HG02973 (cell line): ENCODE data around the gene CALM1.
A peak's percentile ranks its signal among the peaks of the same experiment; 100 is the strongest.
"Not testable (repeated sequence)": the region's sequence is repeated elsewhere in the genome, so short reads cannot be mapped to it uniquely, and the experiment has no call there.

Source experiments
- ATAC-seq: cut with Tn5 transposase; IDR thresholded peaks from one replicate; pipeline ENCODE4 v1.9.1; 2021; ENCODE audit warnings: moderate library complexity; ENCODE audit not compliant: unreplicated experiment

CALM1 gene

DNA sequence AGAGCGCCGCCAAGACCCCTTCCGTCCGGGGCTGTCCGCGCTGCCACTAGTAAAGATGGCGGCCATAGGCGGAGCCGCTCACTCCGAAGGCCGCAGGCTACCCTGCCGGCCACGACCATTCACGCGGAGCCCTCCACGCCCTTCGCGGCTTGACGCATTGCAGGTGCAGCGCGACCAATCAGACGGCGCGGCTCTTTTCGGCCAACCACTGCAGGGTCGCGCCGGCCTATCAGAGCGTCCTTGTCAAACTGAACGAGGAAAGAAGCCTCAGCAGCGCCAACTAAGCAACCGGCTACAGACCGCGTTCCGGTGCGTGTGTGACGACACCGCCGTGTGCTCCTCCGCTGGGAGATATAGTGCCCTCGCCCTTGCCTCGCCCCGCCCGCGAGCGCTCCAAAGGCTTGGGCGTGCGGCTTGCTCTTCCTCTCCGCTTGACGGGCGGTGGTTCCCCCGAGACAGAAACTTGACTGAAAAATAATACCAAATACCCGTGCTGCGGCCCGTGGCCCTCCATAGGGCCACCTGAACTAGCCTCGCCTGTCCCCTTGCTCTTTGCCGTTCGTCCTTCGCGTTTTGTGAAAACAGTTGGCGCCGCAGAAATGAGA lies 13.6 kb upstream of the CALM1 start:
- peak; percentile 90 for ATAC-seq

DNA sequence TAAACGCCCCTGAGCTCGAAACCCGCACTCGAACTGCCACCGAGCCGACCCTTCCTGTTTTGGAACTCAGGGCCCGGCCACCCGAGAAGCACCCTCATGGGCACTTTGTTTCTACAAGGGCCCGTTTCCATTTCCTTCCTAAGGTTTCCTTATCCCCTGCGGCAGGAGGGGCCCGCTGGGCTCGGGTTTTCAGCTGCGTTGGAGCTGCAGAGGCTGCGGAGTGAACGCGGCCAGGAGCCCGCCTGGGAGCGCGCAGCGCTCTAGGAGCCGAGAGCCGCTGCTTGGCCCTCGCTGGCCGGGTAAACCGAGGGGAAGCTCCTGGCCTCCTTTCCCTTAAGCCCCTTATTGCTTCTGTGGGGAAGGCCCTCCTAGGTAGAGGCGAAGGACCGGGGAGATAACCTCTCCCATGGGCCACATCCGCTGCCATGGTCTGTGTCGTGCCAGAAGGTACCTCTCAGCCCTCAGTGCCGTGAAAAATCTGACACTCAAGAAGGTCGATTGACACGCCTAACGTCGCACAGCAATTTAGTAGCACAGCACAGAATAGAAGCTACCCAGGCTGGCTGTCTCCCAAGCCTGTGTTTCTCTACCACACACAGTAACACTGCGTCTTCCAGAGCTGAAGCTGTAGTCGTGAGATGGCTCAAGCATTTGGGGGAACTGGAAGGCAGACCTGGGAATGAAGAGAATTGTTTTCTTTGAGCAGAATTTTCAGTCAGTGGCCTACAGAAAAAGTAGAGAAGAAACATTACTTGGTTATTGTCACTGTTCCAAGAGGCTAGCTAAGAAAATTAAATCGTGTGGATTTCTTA lies 12.9 kb upstream of the CALM1 start:
- peak; percentile 24 for ATAC-seq

DNA sequence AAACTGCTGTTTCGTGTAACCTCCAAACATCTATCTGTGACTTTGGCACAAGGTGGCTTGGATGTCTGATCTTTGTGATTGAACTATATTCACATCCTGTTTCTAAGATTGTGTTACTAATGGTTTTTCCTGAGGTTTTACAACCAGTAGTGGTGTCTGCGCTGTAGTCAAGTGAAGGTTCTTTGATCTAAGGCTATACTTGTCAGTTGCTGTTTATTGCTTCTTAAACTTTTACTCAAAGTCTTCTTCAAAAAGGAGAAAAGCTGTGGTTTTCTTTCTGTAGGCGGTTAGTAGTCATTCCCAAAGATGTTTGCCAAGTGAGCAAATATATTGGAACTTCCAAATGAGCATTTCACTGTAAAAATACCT lies 12.3 kb upstream of the CALM1 start:
- ATAC-seq, result no peak

DNA sequence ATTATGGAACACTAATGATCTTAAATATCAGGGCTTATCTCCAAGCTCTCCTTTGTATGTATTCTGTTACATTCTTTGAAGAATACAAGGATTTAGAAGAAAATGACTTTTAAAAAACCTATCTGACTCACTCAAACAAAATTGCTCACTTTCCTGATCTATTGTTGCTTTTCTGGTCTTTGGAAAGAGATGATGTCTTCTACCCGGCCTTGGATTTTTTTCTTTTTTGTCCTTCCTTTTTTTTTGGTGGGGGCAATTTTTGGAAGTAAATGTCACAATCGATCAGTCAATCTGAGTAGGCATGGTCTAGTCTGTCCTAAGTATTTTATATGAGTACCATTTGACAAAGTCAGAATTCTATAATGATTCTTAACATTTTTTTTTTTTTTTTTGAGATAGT lies 10.5 kb upstream of the CALM1 start:
- no peak for ATAC-seq

DNA sequence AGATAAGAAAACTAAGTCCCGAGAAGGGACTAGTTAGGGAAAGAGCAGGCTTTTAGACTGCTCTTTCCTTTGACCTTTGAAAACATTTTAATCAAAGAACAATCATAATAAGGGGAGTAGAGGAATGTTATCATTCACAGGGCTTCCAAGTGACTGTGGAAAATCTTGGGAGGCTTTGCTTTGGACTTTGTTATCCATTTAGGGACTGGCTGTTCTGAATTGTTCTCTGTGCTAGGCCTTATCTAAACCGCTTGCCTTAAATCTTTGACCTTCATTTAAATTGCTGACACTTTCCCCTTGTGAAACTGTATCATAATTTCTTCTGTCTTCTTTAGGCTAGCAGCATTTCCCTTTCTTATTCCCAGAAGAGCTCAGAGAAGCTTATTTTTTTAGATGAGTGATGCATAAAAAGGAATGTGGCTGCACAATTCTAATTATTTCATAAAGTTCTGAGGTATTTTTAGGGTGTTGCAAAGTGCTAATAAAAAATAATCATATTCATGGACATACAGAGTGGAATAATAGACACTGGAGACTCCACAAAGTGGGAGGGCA lies 9.5 kb upstream of the CALM1 start:
- no peak for ATAC-seq

DNA sequence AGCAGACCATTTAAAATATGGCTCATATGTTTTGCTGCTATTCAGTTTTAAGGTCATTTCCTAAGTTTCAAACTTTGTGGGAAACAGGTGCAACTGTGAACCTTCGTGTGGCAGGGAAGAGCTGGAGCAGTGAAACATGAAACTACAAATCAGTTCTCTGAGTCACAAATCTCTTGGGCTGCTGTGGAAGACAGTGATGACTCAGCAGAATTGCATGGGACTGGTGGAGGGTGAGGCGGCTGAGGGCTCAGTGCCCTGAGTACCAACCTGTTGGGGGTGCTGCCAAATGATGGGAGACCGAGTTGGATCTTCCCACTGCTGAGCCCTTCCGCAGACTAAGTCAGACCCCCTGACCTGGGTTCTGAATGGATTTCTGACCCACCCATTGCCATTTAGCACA lies 8.4 kb upstream of the CALM1 start:
- no peak for ATAC-seq

DNA sequence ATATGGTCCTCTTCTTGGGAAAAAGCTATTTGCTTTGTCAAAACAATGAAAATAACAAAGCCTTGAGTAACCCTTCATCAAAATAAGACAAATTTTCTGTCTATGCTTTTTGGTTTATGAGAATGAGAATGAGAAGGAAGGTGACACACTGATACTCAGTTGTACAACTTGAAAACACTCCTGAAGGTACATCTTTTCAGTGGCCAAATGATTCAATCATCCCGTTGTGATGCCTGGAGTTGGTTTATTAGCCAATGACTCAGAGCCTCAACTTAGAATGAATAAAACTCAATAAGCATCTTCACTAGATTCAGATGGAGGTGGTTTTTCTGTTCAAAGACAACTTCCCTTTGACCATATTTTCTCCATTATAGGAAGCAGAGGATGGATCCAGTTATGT lies 7.8 kb upstream of the CALM1 start:
- no peak for ATAC-seq

DNA sequence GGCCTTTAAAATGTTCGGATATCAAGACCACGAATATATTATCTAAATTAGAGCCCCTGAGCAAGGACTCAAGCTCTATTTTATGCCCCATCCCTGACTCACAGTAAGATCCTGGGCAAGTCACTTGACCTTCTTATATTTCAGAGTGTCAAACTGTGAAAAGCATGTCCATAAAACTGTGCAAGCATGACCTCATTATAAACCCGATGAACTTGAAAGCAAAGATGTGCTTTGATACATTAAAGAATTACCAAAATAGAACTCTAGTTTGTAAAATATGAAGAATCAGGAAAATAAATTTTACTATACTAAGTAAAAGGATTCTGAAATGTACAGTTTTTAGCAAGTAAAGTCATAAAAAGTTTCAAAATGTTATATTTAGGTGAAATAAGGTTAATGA lies 2.9 kb upstream of the CALM1 start:
- no peak for ATAC-seq

DNA sequence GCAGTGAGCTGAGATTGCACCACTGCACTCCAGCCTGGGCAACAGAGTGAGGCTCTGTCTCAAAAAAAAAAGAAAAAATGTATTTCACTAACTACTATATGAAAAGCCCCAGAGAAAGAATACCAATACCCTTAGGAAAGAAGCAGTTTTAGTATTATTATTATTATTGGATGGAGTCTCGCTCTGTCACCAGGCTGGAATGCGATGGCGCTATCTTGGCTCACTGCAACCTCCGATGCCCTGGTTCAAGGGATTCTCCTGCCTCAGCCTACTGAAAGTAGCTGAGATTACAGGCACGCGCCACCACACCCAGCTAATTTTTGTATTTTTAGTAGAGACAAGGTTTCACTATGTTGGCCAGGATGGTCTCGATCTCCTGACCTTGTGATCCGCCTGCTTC lies 2.0 kb upstream of the CALM1 start:
- not testable (repeated sequence) for ATAC-seq

DNA sequence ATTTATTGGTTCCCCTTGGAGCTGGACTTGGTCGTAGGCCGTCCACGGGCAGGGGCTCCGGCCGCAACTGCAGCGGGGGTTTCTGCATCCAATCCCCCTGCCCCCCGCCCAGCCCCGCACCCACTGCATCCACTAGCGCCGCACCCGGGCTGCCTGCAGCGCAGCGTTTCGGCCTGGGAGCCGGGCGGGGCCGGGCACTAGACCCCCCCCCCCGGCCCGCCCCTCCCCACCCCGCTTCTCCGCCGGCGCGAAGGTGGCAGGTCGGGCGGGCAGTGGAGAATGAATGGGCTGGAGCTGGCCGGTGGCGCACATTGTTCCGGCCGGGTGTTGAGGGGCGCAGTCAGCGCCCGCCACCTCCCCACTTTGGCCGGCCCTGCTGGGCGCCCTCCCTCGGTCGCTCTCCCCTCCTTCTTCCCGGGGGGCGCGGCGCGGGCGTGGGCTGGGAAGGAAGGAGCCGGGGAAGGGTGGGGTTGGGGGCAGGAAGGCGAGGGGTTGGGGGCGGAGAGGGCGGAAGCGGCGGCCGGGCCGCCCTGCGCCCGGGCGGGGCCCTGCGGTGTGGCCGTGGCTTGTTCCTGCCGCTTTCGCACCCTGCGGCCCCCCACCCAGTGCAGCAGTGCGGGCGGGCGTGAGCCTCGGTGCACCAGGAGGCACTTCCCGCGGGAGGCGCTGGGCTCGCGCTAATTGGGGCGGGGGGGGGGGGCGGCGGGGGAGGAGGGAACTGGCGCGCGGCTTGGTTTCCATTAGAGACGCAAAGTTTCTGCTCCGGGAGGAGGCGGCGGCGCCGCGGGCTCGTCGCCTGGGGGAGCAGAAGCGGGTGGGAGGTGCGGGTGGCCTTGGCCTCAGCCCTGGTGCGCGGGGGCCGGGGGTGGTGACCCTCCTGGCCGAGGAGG lies 841 bp downstream of the CALM1 start:
- peak; percentile 33 for ATAC-seq

DNA sequence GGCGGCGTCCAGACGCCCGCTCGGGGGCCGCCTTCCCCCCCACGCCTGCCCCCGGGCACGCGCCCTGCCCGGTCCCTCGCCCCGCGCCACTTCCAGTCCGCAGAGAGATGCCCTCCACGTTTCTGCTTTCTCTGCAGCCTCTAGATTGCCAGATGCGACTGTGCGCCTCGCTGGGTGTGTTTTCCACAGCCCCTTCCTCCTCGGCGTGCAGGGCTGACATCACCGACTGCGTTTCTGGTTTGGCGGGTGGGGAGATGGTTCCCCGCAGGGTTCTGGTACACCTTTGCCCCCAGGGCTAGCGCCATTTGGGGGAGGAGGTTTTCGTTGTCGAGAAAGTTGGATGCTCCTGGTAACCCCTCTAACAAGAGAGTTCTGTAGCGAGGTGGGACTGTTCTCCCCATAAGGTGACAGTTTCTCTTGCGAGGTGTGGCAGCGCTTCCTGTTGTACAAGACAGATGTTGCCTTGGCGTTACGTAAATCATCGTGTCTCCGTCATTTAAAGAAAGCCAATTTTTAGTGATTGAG lies 1.5 kb downstream of the CALM1 start:
- ATAC-seq, result peak; percentile 14

DNA sequence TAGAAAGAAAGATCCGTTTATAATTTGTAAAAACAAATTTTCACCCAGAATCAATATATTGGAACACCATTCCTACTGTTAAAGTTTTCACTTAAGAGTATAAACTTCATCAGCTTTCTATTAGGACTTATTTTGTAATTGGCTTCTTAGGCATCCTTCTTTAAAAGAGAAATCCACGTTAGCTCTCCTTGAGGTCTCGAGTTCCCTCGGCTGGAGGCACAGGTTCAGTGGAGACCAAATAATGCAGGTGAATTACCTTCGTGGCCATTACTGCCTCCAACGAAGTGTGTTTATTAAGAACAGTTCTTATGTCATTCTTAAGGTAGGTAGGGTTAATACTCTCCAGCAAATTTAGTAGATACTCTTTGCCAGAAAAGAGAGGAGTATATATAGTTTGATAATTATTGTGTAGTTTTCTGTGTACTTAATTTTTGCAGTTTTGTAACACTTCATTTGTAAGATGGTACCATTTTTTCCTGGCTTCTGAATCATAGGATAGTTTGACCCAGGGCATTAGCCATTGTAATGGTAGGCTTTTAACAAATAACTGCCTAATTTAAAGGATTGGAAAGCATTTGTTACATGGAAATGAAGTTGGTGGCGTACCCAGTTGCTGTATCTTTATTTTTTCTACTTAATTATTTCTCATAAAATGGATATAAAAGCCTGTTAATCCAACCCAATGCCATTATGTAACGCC lies 2.2 kb downstream of the CALM1 start:
- ATAC-seq, result no peak

DNA sequence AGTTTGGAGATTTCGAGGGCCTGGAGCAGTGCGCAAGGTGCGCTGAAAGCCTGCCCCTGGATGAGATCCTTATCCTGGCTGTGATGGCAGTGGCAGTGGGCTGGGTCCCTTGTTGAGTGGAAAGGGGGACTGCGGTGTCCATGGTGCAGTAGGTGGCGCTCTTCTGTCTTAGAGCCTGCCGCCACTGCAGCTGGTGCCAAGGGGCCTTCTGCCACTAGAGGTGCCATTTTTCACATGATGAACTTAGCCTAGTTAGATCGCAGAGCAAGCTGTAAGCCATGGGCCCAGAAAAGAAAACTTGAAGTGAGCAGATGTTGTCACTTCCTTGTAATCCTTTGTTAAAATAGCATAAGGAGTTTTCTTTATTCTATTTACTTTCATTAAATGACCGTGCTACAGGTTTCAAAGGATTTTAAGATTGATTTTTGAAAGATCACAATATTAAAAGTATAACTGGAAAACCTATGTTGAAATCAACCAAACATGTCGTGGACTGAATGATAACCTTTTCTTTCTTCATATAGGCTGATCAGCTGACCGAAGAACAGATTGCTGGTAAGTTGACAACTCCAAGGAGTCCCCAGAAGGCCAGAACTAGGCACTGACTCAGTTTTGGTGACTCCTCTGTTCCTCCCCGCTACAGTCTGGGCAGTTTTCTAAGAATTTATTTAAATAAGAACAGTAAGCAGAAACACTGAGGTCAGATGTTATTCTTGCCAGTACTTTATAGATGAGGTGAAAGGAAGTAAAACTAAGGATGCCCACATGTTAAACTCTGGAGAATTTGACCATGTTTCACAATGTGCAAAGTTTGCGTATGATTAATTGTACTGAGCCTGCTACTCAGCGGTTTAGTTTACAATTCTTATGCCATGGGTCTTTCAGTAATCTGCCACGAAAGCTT lies 3.0 kb downstream of the CALM1 start:
- peak; percentile 40 for ATAC-seq

DNA sequence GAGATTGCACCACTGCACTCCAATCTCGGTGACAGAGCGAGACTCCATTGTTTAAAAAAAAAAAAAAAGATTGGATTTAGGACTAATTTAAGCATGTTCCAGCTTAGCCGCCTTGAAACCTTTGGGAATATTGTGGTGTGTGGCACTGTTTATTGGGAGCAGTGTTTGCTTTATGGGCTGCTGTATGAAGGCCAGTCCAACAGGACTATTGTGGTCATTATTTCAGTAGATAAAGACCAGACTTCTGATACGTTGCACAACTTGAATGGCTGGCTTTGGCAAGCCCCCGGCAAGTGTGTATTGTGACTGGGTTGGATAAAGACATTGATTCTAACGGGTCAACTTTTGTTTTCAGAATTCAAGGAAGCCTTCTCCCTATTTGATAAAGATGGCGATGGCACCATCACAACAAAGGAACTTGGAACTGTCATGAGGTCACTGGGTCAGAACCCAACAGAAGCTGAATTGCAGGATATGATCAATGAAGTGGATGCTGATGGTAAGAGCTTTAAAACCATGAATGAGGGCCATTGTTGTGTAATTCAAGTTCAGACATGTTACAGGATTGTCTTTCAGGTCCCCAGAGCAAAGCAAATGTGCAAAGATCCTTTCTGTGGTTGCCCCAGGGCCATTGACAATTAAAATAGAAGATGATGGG lies 4.2 kb downstream of the CALM1 start:
- no peak for ATAC-seq

DNA sequence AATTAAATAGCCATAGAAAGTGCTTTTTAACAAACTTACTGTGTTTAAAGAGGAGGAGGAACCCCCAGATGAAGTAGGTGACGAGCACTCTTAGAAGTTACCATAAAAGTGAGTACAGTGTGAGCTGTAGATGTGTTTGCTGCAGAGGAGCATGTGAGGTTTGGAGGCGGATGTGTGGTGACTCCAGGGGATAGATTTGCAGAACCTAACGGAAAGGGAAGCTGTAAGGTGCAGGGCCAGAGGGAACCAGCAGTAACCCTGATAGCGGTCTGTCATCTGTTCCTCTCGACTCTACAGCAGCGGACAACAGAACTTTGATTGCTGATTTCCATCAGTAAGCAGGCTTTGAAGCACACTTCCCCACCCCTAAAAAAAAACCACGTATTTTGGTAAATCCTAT lies 5.2 kb downstream of the CALM1 start:
- no peak for ATAC-seq

DNA sequence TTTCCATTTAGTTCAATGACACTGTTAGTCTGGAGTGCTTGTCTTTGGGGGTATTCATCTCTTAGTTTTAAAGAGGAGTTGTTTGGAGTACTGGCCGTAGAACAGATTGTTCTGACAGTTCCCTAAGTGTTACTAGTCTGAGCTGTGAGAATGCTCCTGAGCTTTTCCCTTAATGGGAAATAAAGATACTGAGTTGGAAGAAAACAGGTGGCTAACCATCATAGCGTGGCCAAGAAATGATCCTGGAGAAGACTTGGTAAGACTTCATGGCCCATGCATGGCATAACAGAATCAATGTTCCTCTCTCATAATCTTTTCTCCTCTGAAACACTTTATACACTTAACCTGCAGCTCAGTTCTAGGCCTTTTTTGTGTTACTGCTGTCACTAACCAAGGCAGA lies 6.2 kb downstream of the CALM1 start:
- ATAC-seq, result no peak

DNA sequence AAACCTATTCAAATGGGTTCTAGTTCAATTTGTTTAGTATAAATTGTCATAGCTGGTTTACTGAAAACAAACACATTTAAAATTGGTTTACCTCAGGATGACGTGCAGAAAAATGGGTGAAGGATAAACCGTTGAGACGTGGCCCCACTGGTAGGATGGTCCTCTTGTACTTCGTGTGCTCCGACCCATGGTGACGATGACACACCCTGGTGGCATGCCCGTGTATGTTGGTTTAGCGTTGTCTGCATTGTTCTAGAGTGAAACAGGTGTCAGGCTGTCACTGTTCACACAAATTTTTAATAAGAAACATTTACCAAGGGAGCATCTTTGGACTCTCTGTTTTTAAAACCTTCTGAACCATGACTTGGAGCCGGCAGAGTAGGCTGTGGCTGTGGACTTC lies 8.3 kb downstream of the CALM1 start:
- no peak for ATAC-seq

DNA sequence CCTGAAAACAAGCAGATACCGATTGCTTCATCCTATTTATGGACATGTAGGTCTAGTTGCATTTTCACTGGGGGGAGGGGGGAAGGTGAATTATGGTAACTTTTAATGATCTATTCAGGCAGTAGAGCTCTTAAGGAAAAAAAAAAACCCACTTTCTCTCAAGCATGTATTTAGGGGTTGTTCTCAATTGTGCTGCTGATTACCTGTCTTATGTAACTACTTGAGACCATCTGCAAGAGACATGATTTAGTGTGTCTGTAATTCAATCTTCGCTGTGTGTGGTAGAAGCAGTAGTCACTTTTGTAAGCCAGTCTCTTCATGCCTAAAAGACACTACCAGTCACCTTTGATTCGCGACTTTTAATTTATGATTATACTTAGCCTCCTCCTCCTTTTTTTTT lies 8.9 kb downstream of the CALM1 start:
- no peak for ATAC-seq

DNA sequence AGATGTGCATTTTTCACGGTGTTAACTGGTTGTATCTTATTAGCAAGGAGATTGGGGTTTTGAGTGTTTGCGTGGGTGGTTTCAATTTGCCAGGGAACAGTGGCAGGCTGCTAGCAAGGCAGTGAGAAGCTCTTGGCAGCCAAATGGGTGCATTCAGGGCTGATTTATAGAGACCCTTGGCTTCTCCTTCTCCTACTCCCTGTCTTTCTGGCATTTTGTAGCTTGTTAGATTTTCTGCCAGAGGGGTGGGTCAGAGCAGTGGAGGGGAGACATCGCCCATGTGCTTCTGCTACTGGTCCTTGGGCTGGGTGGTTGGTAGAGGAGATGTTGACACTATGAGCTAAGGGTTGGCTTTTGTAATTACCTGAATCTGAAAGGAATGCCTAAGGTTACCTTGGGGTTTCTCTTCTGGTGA lies 9.6 kb downstream of the CALM1 start:
- no peak for ATAC-seq
